ENCODE results near the gene TMEM135. TPM values are rescaled to one million over a fixed set of nuclear protein-coding genes. Genes with fewer than 3 reads are reported as not detected.

The TMEM135 gene
- total RNA-seq, 1 donor from 2014 or later = 46.4 TPM

GRCh38 chr11:87259736-87260135, 222.0 kb downstream of the TMEM135 start:
- no peaks in the 10 kb centered on the region for H3K9me3 ChIP-seq (ENCODE audit: low read depth)
- DNase-seq (ENCODE audit: low spot score) = no peak
- no peaks in the 10 kb centered on the region for H3K79me2 ChIP-seq (ENCODE audit: low read depth)
- H2AFZ ChIP-seq (replicated peaks) = no peak overlapping the region
- Mint-ChIP-seq H3K4me1 (peaks cover 20% of the 10 kb centered on the region), H3K36me3 (peaks cover 3% of the 10 kb centered on the region), H3K9me3 (no peaks in the 10 kb centered on the region), H3K27me3 (ENCODE audit: insufficient read depth, low read depth) (no peaks in the 10 kb centered on the region), H3K27ac (no peak overlapping the region), H3K4me3 (no peak overlapping the region)
- no peaks in the 10 kb centered on the region for H3K27me3 ChIP-seq
- no peaks in the 10 kb centered on the region for H3K36me3 ChIP-seq
- TF ChIP-seq EZH2 (IDR thresholded peaks at IDR 0.05) (no peak), EZH2phosphoT487 (IDR thresholded peaks at IDR 0.05) (no peak), CTCF (IDR thresholded peaks at IDR 0.05) (no peak)
- H3F3A ChIP-seq (ENCODE audit: low read depth) = no peaks in the 10 kb centered on the region
- no peaks in the 10 kb centered on the region for H4K20me1 ChIP-seq (ENCODE audit: low read depth)
- H3K4me2 ChIP-seq = no peak overlapping the region
- H3K9ac ChIP-seq = no peak overlapping the region
- H3K4me3 ChIP-seq = no peak overlapping the region
- H3K4me1 ChIP-seq = peaks cover 3% of the 10 kb centered on the region
- H3K27ac ChIP-seq = no peak overlapping the region

DNA sequence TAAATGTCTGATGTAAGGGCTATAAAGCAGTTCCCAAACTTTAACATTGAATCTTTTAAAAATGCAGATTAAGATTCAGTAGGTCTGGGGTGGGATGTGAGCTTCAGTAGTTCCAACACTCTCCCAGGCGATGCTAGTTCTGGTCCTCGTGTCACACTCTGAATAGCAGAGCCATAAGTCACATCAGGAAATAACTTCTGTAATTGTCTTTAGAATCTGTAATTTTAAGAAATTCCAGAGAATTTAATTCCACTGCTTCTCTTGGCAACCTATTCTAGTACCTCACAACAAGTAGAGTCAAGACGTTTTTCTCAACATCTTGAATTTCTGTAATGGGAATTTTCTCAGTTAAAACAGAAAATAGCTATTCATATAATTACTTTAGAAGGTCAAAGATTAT, 223.1 kb downstream of the TMEM135 start:
- Mint-ChIP-seq H3K27me3 (ENCODE audit: insufficient read depth, low read depth) (no peaks in the 10 kb centered on the region), H3K4me3 (no peak overlapping the region), H3K36me3 (peaks cover 3% of the 10 kb centered on the region), H3K27ac (no peak overlapping the region), H3K4me1 (peaks cover 20% of the 10 kb centered on the region), H3K9me3 (no peaks in the 10 kb centered on the region)
- no peak overlapping the region for H3K9ac ChIP-seq
- H3K79me2 ChIP-seq (ENCODE audit: low read depth) = no peaks in the 10 kb centered on the region
- H3K4me2 ChIP-seq = no peak overlapping the region
- no peak overlapping the region for H2AFZ ChIP-seq (replicated peaks)
- peaks cover 3% of the 10 kb centered on the region for H3K4me1 ChIP-seq
- H4K20me1 ChIP-seq (ENCODE audit: low read depth) = no peaks in the 10 kb centered on the region
- H3K36me3 ChIP-seq = no peaks in the 10 kb centered on the region
- TF ChIP-seq EZH2 (IDR thresholded peaks at IDR 0.05) (no peak), EZH2phosphoT487 (IDR thresholded peaks at IDR 0.05) (no peak), CTCF (IDR thresholded peaks at IDR 0.05) (no peak)
- H3K27ac ChIP-seq = no peak overlapping the region
- DNase-seq (ENCODE audit: low spot score) = no peak
- no peak overlapping the region for H3K4me3 ChIP-seq
- no peaks in the 10 kb centered on the region for H3F3A ChIP-seq (ENCODE audit: low read depth)
- no peaks in the 10 kb centered on the region for H3K27me3 ChIP-seq
- no peaks in the 10 kb centered on the region for H3K9me3 ChIP-seq (ENCODE audit: low read depth)

- Mint-ChIP-seq H3K9me3 (peaks cover 2% of the 10 kb centered on the region), H3K27ac (no peak overlapping the region), H3K36me3 (peaks cover under 1% of the 10 kb centered on the region), H3K4me3 (no peak overlapping the region), H3K27me3 (ENCODE audit: insufficient read depth, low read depth) (no peaks in the 10 kb centered on the region), H3K4me1 (peaks cover 18% of the 10 kb centered on the region)
- H3K9ac ChIP-seq = no peak overlapping the region
- no peaks in the 10 kb centered on the region for H3K9me3 ChIP-seq (ENCODE audit: low read depth)
- H3K27me3 ChIP-seq = no peaks in the 10 kb centered on the region
- no peaks in the 10 kb centered on the region for H3F3A ChIP-seq (ENCODE audit: low read depth)
- no peak overlapping the region for H3K4me2 ChIP-seq
- H3K27ac ChIP-seq = no peak overlapping the region
- H3K4me1 ChIP-seq = no peaks in the 10 kb centered on the region
- H4K20me1 ChIP-seq (ENCODE audit: low read depth) = no peaks in the 10 kb centered on the region
- no peak for DNase-seq (ENCODE audit: low spot score)
- no peaks in the 10 kb centered on the region for H3K36me3 ChIP-seq
- TF ChIP-seq EZH2 (IDR thresholded peaks at IDR 0.05) = no peak
- no peak for TF ChIP-seq EZH2phosphoT487 (IDR thresholded peaks at IDR 0.05)
- H3K4me3 ChIP-seq = no peak overlapping the region
- H2AFZ ChIP-seq (replicated peaks) = no peak overlapping the region
- no peaks in the 10 kb centered on the region for H3K79me2 ChIP-seq (ENCODE audit: low read depth)
Observed at GRCh38 chr11:87263264-87263838, 225.6 kb downstream of the TMEM135 start.

DNA sequence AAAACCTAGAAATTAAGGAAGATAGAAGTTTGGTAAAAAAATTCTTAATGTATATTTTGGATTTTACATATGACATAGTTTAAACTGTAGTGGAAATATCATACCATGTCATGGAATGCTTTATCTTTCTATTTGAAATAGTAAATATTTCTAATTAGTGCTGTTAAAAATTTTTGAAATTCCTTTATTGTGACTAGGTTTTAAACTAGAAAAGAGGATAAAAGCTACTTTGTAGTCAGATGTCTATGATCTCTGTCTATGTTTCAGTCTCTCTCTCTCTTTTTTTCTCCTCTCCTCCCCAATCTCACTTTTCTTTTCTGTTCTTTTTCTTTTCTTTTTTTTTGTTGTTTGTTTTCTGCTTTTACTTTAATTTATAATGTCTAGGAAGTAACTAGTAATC, 226.2 kb downstream of the TMEM135 start:
- no peaks in the 10 kb centered on the region for H3K4me1 ChIP-seq
- H3K9ac ChIP-seq = no peak overlapping the region
- no peaks in the 10 kb centered on the region for H4K20me1 ChIP-seq (ENCODE audit: low read depth)
- H2AFZ ChIP-seq (replicated peaks) = no peak overlapping the region
- H3K27ac ChIP-seq = no peak overlapping the region
- Mint-ChIP-seq H3K4me1 (peaks cover 14% of the 10 kb centered on the region), H3K9me3 (peaks cover 2% of the 10 kb centered on the region), H3K36me3 (no peaks in the 10 kb centered on the region), H3K27me3 (ENCODE audit: insufficient read depth, low read depth) (no peaks in the 10 kb centered on the region), H3K27ac (no peak overlapping the region), H3K4me3 (no peak overlapping the region)
- no peaks in the 10 kb centered on the region for H3K27me3 ChIP-seq
- no peak for DNase-seq (ENCODE audit: low spot score)
- H3K4me2 ChIP-seq = no peak overlapping the region
- H3K9me3 ChIP-seq (ENCODE audit: low read depth) = no peaks in the 10 kb centered on the region
- H3K36me3 ChIP-seq = no peaks in the 10 kb centered on the region
- no peak overlapping the region for H3K4me3 ChIP-seq
- H3K79me2 ChIP-seq (ENCODE audit: low read depth) = no peaks in the 10 kb centered on the region
- TF ChIP-seq CTCF (IDR thresholded peaks at IDR 0.05) (no peak), EZH2 (IDR thresholded peaks at IDR 0.05) (no peak), EZH2phosphoT487 (IDR thresholded peaks at IDR 0.05) (no peak)
- no peaks in the 10 kb centered on the region for H3F3A ChIP-seq (ENCODE audit: low read depth)

Measured in neural progenitor cell (in vitro differentiated cells).